Panc1 (cell line): Measurements from ENCODE around the gene HNRNPD. TPM values are rescaled to one million over a fixed set of nuclear protein-coding genes. Genes with fewer than 3 reads are reported as not detected.

Experiments used
- ATAC-seq: fragments of 200-7000 bp; cut with Tn5 transposase; 2 replicates; pipeline ENCODE4 v1.9.1; 2020; ENCODE audit warnings: mild to moderate bottlenecking, moderate library complexity
- BruUV-seq: library from RNA; stranded (reverse); fragments of 400-500 nt; replicated peaks from 2 replicates; lab custom pipeline; 2021; lab: Mats Ljungman, UMichigan
- CTCF ChIA-PET: fragments of 300-600 bp; sonication (Branson Sonifier 250); formaldehyde crosslinking; loops from one replicate; lab custom pipeline; 2022; ENCODE audit warnings: antibody characterized with exemption; lab: Charles Lee
- POLR2A ChIA-PET: fragments of 300-600 bp; sonication (Branson Sonifier 250); formaldehyde crosslinking; loops from one replicate; lab custom pipeline; 2022; ENCODE audit warnings: antibody characterized with exemption; lab: Charles Lee
- DNase-seq: peaks from one replicate; pipeline ENCODE4 v3.0.0-alpha.2; 2010; ENCODE audit warnings: low read depth, low spot score
- H3K27ac ChIP-seq: 2 replicates; pipeline ENCODE4 v1.5.1; 2011; ENCODE audit warnings: mild to moderate bottlenecking, low read length, inconsistent platforms
- H3K27me3 ChIP-seq: fragments of 200-500 bp; sonication (Bioruptor generic); 2 replicates; pipeline ENCODE4 v1.6.0; 2014; ENCODE audit warnings: low read length, inconsistent platforms; ENCODE audit not compliant: control insufficient read depth, insufficient read depth
- H3K36me3 ChIP-seq: fragments of 200-500 bp; sonication (Bioruptor generic); 2 replicates; pipeline ENCODE4 v1.5.1; 2014; ENCODE audit warnings: inconsistent platforms, mild to moderate bottlenecking, low read length, moderate library complexity; ENCODE audit not compliant: control insufficient read depth, insufficient read depth
- H3K4me1 ChIP-seq: 2 replicates; pipeline ENCODE4 v1.5.1; 2011; ENCODE audit warnings: inconsistent platforms, mild to moderate bottlenecking, low read length, moderate library complexity; ENCODE audit not compliant: control insufficient read depth, insufficient read depth
- H3K4me3 ChIP-seq, 2 experiments: 2 replicates each; pipeline ENCODE4 v1.5.1; 2011 to 2012; ENCODE audit warnings: low read depth in 2 of 2, low read length in 2 of 2, mild to moderate bottlenecking in 2 of 2, inconsistent platforms in 1 of 2, moderate library complexity in 1 of 2
- H3K9me3 ChIP-seq: fragments of 200-500 bp; sonication (Bioruptor generic); 2 replicates; pipeline ENCODE4 v1.5.1; 2014; ENCODE audit warnings: low read depth, mild to moderate bottlenecking, inconsistent platforms, low read length, moderate library complexity; ENCODE audit not compliant: control insufficient read depth, insufficient read depth
- POLR2AphosphoS5 ChIP-seq: IDR thresholded peaks from 2 replicates; pipeline ENCODE4 v1.6.1; 2012; ENCODE audit warnings: mild to moderate bottlenecking, low read depth, low read length, moderate library complexity
- SIN3A ChIP-seq: IDR thresholded peaks from 2 replicates; pipeline ENCODE4 v1.6.1; 2012; ENCODE audit warnings: low read depth, mild to moderate bottlenecking, low read length, moderate library complexity, borderline replicate concordance; ENCODE audit not compliant: insufficient read depth
- TCF7L2 ChIP-seq: IDR thresholded peaks from 2 replicates; pipeline ENCODE4 v1.6.1; 2011; ENCODE audit warnings: mild to moderate bottlenecking, low read depth, low read length, inconsistent platforms
- in situ Hi-C: cut with HindIII; loops from 2 replicates; pipeline ENCODE4 v1.10.0; 2016; ENCODE audit warnings: low sequenced_read_pairs, low pct_unique_long_range_greater_than_20kb
- intact Hi-C: fragments of 100-400 bp; cut with micrococcal nuclease; formaldehyde crosslinking; loops from one replicate; pipeline ENCODE4 v1.10.0; 2022; ENCODE audit not compliant: unreplicated experiment
- total RNA-seq: library from RNA; stranded (reverse); gene quantifications from one replicate; pipeline ENCODE4 v1.2.1, GENCODE V29; 2021; ENCODE audit not compliant: unreplicated experiment
- TF ChIP-seq, protein P1 (sequence below), 2 experiments: IDR thresholded peaks; 2 replicates each; pipeline ENCODE4 v1.6.1; 2011 to 2012; ENCODE audit warnings: low read depth in 2 of 2, control low read depth in 1 of 2, low read length in 1 of 2, mild to moderate bottlenecking in 1 of 2, moderate library complexity in 1 of 2; ENCODE audit not compliant: insufficient read depth in 1 of 2
- TF ChIP-seq, protein P2 (sequence below): fragments of 450-650 bp; IDR thresholded peaks from 2 replicates; pipeline ENCODE4 v1.5.1; 2017; ENCODE audit warnings: mild to moderate bottlenecking

Gene HNRNPD
- total RNA-seq, 1 experiment from 2014 or later: 170 TPM

DNA sequence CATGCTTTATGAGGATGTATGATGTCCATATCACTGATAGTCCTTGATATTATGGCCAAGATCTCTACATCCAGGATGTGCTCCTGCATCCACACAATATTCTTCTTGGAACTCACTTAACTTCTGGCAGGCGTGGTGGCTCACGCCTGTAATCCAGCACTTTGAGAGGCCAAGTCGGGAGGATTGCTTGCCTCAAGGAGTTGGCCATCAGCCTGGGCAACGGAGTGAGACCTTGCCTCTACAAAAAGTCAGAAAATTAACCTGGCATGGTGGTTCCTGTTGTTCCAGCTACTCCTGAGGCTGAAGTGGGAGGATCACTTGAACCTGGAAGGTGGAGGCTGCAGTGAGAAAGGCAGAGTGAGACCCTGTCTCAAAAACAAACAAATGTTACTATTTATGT is 2.3 kb upstream of the HNRNPD start:
- peaks cover 3% of the 10 kb centered on the region; the same call in 1 of the 2 replicates for H3K4me1 ChIP-seq
- BruUV-seq: no TSS peak
- intact Hi-C loops: no loop called here
- ATAC-seq (no peak), DNase-seq (no peak)
- H3K36me3 ChIP-seq: peaks cover 15% of the 10 kb centered on the region
- H3K4me3 ChIP-seq: peak overlapping the region in 1 of 2 experiments; percentile 67; a peak in 2 of 4 replicates
- ChIA-PET CTCF (no interaction called here), POLR2A (no interaction called here)
- in situ Hi-C loops: no loop called here
- TF ChIP-seq SIN3A (no peak), TCF7L2 (no peak), POLR2AphosphoS5 (no peak)
- TF ChIP-seq, protein P1, sequence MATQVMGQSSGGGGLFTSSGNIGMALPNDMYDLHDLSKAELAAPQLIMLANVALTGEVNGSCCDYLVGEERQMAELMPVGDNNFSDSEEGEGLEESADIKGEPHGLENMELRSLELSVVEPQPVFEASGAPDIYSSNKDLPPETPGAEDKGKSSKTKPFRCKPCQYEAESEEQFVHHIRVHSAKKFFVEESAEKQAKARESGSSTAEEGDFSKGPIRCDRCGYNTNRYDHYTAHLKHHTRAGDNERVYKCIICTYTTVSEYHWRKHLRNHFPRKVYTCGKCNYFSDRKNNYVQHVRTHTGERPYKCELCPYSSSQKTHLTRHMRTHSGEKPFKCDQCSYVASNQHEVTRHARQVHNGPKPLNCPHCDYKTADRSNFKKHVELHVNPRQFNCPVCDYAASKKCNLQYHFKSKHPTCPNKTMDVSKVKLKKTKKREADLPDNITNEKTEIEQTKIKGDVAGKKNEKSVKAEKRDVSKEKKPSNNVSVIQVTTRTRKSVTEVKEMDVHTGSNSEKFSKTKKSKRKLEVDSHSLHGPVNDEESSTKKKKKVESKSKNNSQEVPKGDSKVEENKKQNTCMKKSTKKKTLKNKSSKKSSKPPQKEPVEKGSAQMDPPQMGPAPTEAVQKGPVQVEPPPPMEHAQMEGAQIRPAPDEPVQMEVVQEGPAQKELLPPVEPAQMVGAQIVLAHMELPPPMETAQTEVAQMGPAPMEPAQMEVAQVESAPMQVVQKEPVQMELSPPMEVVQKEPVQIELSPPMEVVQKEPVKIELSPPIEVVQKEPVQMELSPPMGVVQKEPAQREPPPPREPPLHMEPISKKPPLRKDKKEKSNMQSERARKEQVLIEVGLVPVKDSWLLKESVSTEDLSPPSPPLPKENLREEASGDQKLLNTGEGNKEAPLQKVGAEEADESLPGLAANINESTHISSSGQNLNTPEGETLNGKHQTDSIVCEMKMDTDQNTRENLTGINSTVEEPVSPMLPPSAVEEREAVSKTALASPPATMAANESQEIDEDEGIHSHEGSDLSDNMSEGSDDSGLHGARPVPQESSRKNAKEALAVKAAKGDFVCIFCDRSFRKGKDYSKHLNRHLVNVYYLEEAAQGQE (IDR thresholded peaks at IDR 0.05; ENCODE audit: insufficient read depth in 1 of 2, low read depth in 2 of 2, low read length in 1 of 2): no peak
- TF ChIP-seq, protein P2, sequence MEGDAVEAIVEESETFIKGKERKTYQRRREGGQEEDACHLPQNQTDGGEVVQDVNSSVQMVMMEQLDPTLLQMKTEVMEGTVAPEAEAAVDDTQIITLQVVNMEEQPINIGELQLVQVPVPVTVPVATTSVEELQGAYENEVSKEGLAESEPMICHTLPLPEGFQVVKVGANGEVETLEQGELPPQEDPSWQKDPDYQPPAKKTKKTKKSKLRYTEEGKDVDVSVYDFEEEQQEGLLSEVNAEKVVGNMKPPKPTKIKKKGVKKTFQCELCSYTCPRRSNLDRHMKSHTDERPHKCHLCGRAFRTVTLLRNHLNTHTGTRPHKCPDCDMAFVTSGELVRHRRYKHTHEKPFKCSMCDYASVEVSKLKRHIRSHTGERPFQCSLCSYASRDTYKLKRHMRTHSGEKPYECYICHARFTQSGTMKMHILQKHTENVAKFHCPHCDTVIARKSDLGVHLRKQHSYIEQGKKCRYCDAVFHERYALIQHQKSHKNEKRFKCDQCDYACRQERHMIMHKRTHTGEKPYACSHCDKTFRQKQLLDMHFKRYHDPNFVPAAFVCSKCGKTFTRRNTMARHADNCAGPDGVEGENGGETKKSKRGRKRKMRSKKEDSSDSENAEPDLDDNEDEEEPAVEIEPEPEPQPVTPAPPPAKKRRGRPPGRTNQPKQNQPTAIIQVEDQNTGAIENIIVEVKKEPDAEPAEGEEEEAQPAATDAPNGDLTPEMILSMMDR: no peak
- H3K9me3 ChIP-seq: no peaks in the 10 kb centered on the region
- H3K27me3 ChIP-seq: no peaks in the 10 kb centered on the region
- H3K27ac ChIP-seq: peak overlapping the region; percentile 96

DNA sequence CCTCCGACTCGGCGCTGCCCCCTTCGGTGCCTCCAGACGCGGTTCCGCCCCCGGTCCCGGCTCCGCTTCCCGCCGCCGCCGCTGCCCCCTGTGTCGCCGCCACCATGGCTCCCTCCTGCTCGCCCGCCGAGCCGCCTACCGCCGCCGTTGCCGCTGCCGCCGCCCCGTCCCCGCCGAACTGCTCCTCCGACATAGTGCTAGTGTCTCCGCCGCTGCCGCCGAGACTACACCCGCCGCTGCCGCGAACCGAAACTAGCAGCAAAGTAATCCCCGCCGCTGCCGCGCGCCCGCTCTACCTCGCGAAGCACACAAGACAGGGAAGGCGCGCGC is 340 bp downstream of the HNRNPD start:
- ChIA-PET CTCF (no interaction called here), POLR2A (interaction anchor here (0.6 to 1.0 kb wide), 2 partner anchors 10 to 149 kb away, joined by 3 read pairs; no protein-coding TSS in a partner anchor)
- Histone ChIP-seq H3K4me1 (peaks cover 24% of the 10 kb centered on the region), H3K27ac (peak overlapping the region; percentile 81), H3K27me3 (no peaks in the 10 kb centered on the region), H3K4me3 (peak overlapping the region; percentile 67 to 84), H3K36me3 (peaks cover 28% of the 10 kb centered on the region), H3K9me3 (no peaks in the 10 kb centered on the region)
- DNase-seq (no peak), ATAC-seq (peak; percentile 32)
- TF ChIP-seq SIN3A (peak; percentile 73; the same call in 1 of the 2 replicates), TCF7L2 (no peak), POLR2AphosphoS5 (peak; percentile 21; the same call in 1 of the 2 replicates)
- TF ChIP-seq, protein P1 (IDR thresholded peaks at IDR 0.05; ENCODE audit: insufficient read depth in 1 of 2, low read depth in 2 of 2, low read length in 1 of 2): no peak
- TF ChIP-seq, protein P2: no peak
- BruUV-seq: TSS peak; percentile 79
- in situ Hi-C loops (no loop called here), intact Hi-C loops (loop anchor here (5.0 kb wide), 1 partner anchor 54 kb away; no protein-coding TSS in a partner anchor)
